ELR (cell line): ENCODE data around the gene CST11.

Experiments used
- DNase-seq: peaks from one replicate; pipeline ENCODE4 v3.0.0-alpha.2; 2015; ENCODE audit warnings: low read depth

The CST11 gene

DNA sequence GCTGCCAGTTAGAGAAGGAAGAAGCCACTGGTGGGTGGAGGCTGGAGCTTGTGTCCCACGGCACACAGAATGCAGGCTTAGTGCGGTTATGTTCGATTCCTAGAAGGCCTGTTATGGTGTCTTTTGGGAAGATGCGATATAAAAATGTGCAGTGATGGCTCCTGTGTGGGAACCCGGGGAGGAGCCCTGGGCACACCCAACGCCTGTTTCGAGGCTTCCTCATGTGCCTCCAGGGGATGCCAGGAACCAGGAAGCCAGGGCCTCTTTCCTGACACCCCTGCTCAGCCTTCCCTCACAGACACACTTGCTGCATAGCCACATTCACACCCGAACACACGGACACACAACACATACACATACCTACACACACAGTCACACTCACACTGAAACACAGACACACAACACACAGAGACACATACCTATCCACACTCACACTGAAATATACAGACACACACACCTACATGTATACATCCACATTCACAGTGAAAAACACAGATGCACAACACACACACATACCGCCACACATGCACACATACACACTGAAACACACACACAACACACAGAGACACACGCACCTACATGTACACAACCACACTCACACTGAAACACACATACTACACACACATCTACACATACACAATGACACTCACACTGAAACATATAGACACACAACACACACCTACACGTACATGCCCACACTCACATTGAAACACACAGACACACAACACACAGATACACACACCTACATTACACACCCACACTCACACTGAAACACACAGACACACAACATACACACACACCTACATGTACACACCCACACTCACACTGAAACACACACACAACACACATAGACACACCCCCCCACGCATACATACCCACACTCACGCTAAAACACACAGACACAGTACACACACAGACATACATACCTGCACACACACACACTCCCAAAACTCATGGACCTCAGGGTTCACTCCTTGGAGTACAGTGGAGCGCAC, 1.2 kb upstream of the CST11 start:
- no peak for DNase-seq

DNA sequence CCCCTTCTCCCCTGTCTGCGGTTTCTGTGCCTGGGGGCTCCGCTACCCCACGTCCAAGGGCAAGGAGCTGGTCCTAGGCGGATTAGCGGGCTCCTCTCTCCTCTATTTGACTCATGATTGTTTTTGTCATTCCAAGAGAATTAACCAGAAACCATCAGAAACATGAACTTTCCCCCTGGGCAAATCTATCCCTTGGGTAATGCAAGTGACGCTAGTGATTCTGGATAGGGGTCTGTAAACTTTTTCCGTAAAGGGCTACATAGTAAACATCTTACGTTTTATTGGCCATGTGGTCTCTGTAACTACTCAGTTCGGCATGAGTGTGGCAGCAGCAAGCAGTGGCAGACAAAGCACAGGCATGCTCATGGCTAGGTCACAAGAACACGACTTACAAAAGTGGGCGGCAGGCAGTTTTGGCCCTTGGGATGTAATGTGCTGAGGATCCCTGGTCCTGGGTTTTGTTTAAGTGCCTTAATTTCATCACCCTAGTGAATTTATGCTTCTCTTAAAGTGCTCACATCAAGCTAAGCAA, 654 bp downstream of the CST11 start:
- DNase-seq = no peak

GRCh38 chr20:23450877-23451276, 1.8 kb downstream of the CST11 start:
- no peak for DNase-seq

DNA sequence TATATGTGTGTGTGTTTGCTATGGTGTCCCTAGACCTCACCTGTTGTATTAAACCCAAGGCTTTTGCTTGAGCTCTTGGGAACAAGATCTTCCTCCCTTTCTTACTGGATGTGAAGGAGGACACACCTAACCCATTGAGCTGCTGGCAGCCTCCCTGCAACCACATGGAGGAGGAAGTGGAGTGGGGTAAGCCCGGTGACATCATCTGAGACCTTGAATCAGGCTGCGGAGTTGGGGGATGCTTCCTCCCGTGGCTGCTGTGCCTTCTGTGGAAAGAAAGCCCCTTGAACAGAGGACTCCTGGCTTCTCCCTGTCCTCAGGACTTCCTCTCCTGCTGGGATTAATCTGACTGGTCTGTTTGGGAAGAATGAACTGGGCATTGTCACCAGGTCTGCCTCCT, 3.3 kb downstream of the CST11 start:
- DNase-seq = peak; percentile 26

DNA sequence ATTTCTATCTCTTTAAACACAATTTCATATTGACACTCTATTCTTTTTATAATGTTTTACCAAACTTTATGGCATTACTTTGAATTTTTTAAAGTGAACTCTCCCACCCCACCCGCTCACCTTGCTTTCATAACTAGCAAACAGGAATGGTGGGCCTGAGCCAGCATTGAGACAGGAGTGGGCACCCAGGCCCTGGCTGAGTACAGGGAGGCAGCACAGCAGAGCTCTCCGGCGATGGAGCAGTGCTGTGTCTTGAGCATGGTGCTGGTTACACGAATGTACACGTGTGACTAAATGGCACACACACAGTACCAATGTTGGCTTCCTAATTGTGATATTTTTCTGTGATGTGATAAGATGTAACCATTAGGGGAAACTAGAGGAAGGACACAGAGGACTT, 4.5 kb downstream of the CST11 start:
- no peak for DNase-seq

GRCh38 chr20:23446505-23446904, 6.2 kb downstream of the CST11 start:
- DNase-seq = peak; percentile 47

- DNase-seq = peak; percentile 92
Measured at GRCh38 chr20:23445596-23446217, 7.0 kb downstream of the CST11 start.

DNA sequence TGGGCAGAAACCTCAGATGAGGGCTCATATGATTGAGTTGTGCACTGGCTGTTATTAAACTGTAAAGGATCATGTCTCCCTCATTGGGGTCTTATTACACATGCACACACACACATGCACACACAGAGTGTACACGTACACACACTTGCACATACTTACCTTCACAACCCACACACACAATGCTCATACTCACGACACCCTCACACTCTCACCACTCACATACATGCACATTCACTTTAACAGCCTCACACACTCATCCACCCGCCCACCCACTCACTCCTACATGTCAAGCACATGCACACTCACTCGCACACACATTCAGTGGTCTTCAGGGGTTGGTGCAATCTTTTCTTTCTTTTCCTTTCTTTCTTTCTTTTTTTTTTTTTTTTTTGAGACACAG, 7.8 kb downstream of the CST11 start:
- no peak for DNase-seq

DNA sequence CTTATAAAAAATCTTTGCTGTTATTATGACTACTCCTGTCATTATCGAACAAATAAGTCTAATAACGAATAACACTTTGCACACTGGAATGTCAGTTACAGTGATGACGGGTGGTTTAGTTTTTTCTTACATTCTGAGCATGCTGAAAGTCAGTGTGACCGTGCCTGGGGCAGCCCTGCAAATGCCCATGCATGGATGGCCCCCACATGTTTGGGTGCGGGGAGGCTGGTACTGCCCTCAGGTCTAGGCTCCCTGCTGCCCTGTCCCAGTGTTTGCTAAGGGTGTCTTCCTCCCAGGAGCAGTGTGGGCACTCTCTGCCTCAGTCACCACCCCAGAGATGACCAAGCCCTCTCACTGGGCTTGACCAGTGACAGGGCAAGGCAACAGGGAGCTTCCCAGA, 10.2 kb downstream of the CST11 start:
- DNase-seq = no peak

DNA sequence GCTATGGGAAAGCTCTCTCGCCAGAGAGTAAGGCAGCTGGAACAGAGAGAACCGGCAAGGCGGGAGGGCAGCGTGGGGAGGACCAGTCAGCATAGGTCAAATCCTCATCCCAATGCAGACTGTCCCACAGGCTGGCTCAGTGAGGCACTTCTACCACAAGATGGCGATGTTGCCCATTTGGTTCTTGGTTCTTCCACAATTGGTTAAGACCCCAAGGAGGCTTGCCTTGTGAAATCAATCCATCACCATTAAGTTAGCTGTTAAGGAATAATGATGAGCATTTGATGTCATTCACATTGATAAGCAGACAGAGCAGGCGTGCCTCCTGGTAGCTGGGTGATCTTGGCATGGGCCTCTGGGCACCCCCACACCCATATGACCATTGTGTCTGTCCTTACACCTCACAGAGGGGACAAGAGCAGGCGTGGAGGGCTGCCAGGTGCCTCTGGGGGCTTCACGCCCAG, 10.8 kb downstream of the CST11 start:
- peak; percentile 78 for DNase-seq

GRCh38 chr20:23440004-23440403, 12.7 kb downstream of the CST11 start:
- DNase-seq = no peak

GRCh38 chr20:23438661-23439060, 14.0 kb downstream of the CST11 start:
- no peak for DNase-seq

DNA sequence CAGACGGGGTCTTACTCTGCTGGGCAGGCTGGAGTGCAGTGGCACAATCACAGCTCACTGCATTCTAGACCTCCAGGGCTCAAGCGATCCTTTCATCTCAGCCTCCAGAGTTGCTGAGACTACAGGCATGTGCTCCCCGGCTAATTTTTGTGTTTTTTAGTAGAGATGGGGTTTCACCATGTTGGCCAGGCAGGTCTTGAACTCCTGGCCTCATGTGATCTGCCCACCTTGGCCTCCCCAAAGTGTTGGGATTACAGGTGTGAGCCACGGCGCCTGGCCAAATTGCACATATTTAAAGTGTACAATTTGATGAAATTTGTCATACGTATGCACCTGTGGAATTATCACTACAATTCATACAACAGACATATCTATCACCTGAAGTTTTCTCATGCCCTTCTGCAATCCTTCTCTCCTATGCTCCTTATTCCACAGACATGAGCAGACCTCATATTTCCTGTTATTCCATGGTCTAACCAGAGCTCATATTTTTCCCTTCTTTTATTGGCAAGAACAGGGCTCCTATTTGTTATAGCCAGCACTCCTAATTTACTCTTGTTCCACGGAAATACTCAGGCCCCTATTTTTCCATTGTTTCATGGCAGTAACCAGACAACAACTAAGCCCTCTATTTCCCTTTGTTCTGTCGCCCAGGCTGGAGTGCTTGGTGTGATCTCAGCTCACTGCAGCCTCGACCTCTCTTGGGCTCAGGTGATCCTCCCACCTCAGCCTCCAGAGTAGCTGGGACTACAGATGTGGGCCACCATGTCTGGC, 15.4 kb downstream of the CST11 start:
- DNase-seq = no peak

DNA sequence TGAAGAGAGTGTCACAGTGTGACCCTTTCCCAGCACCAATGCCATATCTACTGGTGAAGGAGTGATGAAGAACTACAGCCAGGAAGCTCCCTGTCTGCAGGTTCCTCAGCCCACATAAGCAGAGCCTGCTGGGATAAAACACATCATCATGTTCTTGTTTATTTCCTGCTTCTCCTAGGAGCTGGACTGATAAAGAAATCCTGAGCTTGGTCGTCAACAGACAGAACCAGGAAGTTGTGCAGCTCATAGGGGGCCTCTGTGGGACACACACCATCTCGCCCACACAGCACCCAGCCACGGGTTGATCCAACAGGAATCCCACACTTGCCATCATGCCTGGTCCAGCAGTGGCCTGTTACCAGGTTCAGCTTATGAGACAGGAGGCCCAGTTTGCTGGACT, 16.0 kb downstream of the CST11 start:
- DNase-seq = no peak

DNA sequence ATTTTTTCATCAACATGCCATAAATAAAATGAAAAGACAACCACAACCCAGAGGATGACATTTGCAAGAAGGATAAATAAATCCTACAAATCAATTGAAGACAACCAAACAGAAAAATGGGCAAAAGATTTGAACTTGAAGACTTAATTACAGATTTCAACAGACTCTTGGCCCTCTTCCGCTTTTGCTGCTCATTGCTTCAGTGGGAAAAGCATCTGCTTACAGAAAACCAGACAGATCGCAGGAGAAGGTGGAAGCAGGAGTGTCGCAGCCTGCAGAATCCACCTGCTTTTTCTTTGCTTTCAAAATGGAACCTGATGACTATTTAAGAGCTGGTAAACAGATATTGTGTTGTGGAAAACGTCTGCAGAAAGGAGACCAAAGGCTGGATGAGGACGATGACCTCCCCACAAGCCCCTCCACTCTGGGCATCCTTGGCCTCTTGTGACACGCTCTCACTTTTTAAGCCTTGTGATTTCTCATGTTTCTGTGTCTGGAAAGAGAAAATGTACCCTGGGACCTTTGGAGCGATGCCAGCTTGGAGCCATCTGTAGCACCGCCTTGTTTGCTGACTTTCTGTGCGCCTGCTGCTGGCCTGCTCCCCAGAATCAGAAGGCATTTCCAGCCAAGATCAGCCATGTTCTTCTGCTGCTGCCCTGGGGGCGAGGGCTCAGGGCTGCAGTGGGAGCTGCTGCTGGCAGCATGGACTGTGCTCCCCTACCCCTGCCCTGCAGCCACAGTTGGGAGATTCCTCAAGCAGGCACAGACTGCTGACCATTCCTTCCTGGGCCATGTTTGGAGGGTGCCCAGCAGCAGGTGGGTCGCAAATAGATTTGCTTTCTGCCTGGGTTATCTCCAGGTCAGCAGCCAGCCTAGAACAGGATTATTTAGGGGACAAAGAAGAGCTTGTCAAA, 16.8 kb downstream of the CST11 start:
- no peak for DNase-seq

DNA sequence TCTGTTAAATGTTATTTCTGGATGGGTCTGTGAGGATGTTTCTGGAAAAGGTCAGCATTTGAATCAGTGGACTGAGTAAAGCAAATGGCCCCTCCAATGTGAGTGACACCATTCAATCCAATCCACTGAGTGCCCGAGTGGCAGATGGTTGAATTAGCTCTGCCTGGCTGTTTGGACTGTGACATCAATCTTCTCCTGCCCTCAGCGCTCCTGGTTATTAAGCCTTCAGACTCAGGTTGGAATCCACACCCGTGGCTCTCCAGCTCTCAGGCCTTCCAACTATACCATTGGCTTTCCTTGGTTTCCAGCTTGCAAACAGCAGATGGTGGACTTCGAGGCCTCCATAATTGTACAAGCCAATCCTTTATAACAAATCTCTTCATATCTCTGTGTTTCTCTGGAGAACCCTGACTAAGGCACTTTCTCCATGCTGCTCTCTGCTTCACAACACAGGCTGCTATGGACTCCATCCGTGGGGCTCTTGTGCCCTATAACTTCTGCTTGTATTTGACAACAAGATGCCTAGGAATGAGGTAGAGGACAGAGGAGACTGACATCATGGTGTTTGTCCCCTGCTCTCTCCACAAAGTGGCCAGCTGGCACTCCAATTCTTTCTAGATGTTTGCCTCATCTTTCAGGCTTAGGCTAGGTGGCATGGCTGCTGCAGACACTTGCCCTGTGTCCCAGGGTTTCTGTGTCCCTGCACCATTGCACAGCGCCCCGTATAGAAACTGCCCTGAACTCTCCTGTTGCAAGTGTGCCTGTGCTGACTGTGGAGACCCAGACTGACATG, 18.0 kb downstream of the CST11 start:
- DNase-seq = no peak

DNA sequence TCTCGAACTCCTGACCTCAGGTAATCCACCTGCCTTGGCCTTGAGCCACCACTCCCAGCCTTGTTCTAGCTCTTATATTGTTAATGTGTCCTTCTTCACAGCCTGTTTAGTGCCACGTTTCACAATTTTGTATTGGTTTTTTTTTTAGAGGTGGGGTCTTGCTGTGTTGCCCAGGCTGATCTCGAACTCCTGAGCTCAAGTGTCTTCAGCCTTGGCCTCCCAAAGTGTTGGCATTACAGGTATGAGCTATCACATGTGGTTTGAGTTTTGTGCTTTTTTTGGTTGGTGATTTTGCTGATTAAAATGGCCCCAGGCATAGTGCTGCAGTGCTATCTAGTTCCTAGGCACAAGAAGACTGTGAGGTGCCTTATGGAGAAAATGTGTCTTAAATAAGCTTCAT, 19.0 kb downstream of the CST11 start:
- DNase-seq = no peak

- no peak for DNase-seq
Measured at GRCh38 chr20:23425129-23425528, 27.5 kb downstream of the CST11 start.

GRCh38 chr20:23420943-23421931, 31.4 kb downstream of the CST11 start, which contains the start of gene NAPB:
Gene NAPB (minus strand): TSS chr20:23421488. CDS start chr20:23421402, 86 bp downstream.
- peak; percentile 92 for DNase-seq
